Lung (tissue), 12 donors: ENCODE data around the gene CACFD1. TPM values are rescaled to one million over a fixed set of nuclear protein-coding genes. Genes with fewer than 3 reads are reported as not detected.

Source experiments
- ATAC-seq: fragments of 200-7000 bp; cut with Tn5 transposase; one replicate; pipeline ENCODE4 v1.9.1; 2020; ENCODE audit warnings: moderate number of reproducible peaks; ENCODE audit not compliant: insufficient read depth, low FRiP score
- DNase-seq, 3 donors: peaks; one replicate each; pipeline ENCODE4 v3.0.0-alpha.2; 2013 to 2017
- H3K27ac ChIP-seq, 2 donors: one replicate each; pipeline ENCODE4 v1.5.1; 2013; ENCODE audit warnings: mild to moderate bottlenecking in 2 of 2, moderate library complexity in 2 of 2, control low read depth in 1 of 2, inconsistent platforms in 1 of 2, low read depth in 1 of 2, low read length in 1 of 2
- H3K27me3 ChIP-seq, 3 donors: one replicate each; pipeline ENCODE4 v1.5.1; 2013; ENCODE audit warnings: low read length in 2 of 3; ENCODE audit not compliant: control insufficient read depth in 3 of 3, insufficient read depth in 3 of 3
- H3K36me3 ChIP-seq, 4 donors: one replicate each; pipeline ENCODE4 v1.5.1; 2013; ENCODE audit warnings: low read length in 4 of 4, mild to moderate bottlenecking in 1 of 4, moderate library complexity in 1 of 4; ENCODE audit not compliant: control insufficient read depth in 4 of 4, insufficient read depth in 4 of 4
- H3K4me1 ChIP-seq, 5 donors: one replicate each; pipeline ENCODE4 v1.5.1; 2013; ENCODE audit warnings: low read length in 5 of 5, mild to moderate bottlenecking in 2 of 5, moderate library complexity in 1 of 5; ENCODE audit not compliant: control insufficient read depth in 5 of 5, insufficient read depth in 5 of 5
- H3K4me3 ChIP-seq: one replicate; pipeline ENCODE4 v1.5.1; 2013; ENCODE audit warnings: mild to moderate bottlenecking, control low read depth, moderate library complexity
- H3K9ac ChIP-seq, 2 donors: one replicate each; pipeline ENCODE4 v1.5.1; 2013; ENCODE audit warnings: low read length in 2 of 2, control low read depth in 1 of 2; ENCODE audit not compliant: insufficient read depth in 1 of 2
- H3K9me3 ChIP-seq, 4 donors: one replicate each; pipeline ENCODE4 v1.5.1; 2013; ENCODE audit warnings: low read length in 3 of 4, mild to moderate bottlenecking in 1 of 4, moderate library complexity in 1 of 4; ENCODE audit not compliant: control insufficient read depth in 4 of 4, insufficient read depth in 3 of 4
- CTCF ChIP-seq: IDR thresholded peaks from 2 replicates; pipeline ENCODE4 v1.5.1; 2012; ENCODE audit warnings: mild to moderate bottlenecking; ENCODE audit errors: control extremely low read depth, extremely low read depth
- WGBS, 2 donors: extraction: QIAGEN DNeasy Blood & Tissue Kit; methylation state at CpG; one replicate each; pipeline ENCODE4 v1.1.7; 2013; 5-methylcytosine and 5-hydroxymethylcytosine counted together
- polyA plus RNA-seq, 2 donors: library from polyadenylated mRNA; stranded (reverse); fragments of 200-250 nt; gene quantifications; one replicate each; pipeline ENCODE4 v1.2.1, GENCODE V29; 2013
- total RNA-seq, 2 donors: library from RNA; depleted of rRNA in 1 of 2; stranded (reverse); fragments of >200 nt in 1 of 2; gene quantifications; one replicate each; pipeline ENCODE4 v1.2.1, GENCODE V29; 2014 to 2021
- donor health status: control.
- donor health status: control.
- donor health status: Bipolar disorder and iron deficiency.
- donor health status: healthy.
- donor health status: DM: yes; HTN: yes; CAD: no.

Gene CACFD1
- total and polyA plus RNA-seq, 4 donors: 18.7 to 46.1 (median 32.1) TPM

GRCh38 chr9:133472277-133472645 is 12.5 kb downstream of the CACFD1 start:
- Histone ChIP-seq H3K27ac (no peak overlapping the region), H3K36me3 (peaks cover 0 to 28% (median 0%) of the 10 kb centered on the region in 4 donors), H3K27me3 (no peaks in the 10 kb centered on the region), H3K9me3 (no peaks in the 10 kb centered on the region), H3K4me3 (no peak overlapping the region), H3K9ac (no peak overlapping the region), H3K4me1 (peaks cover 0 to 4% (median 0%) of the 10 kb centered on the region in 5 donors)
- ATAC-seq (no peak), DNase-seq (no peak)
- TF ChIP-seq CTCF: no peak
- 84 to 92% methylated on average over 11 of the region's 11 CpGs for WGBS, 2 donors

- Histone ChIP-seq H3K4me3 (no peak overlapping the region), H3K9me3 (no peaks in the 10 kb centered on the region), H3K9ac (no peak overlapping the region), H3K27ac (no peak overlapping the region), H3K36me3 (peaks cover 0 to 26% (median 0%) of the 10 kb centered on the region in 4 donors), H3K27me3 (no peaks in the 10 kb centered on the region), H3K4me1 (peaks cover 0 to 4% (median 0%) of the 10 kb centered on the region in 5 donors)
- 72 to 77% methylated on average over 19 of the region's 19 CpGs for WGBS, 2 donors
- TF ChIP-seq CTCF: no peak
- DNase-seq (no peak), ATAC-seq (no peak)
These were observed 13.1 kb downstream of the CACFD1 start for GRCh38 chr9:133472753-133473378.

GRCh38 chr9:133473743-133474142 is 14.0 kb downstream of the CACFD1 start:
- Histone ChIP-seq H3K9ac (no peak overlapping the region), H3K36me3 (peaks cover 0 to 17% (median 0%) of the 10 kb centered on the region in 4 donors), H3K4me1 (peaks cover 0 to 10% (median 0%) of the 10 kb centered on the region in 5 donors), H3K27me3 (no peaks in the 10 kb centered on the region), H3K9me3 (no peaks in the 10 kb centered on the region), H3K4me3 (no peak overlapping the region), H3K27ac (no peak overlapping the region)
- 87 to 91% methylated on average over 20 of the region's 20 CpGs for WGBS, 2 donors
- ATAC-seq: no peak
- no peak for TF ChIP-seq CTCF
- DNase-seq: no peak

- no peak overlapping the region for H3K9ac ChIP-seq
- H3K9me3 ChIP-seq: no peaks in the 10 kb centered on the region
- H3K27me3 ChIP-seq: no peaks in the 10 kb centered on the region
- WGBS, 2 donors: 37 to 65% methylated on average over 5 of the region's 5 CpGs
- ATAC-seq (no peak), DNase-seq (no peak)
- peaks cover 0 to 13% (median 0%) of the 10 kb centered on the region in 4 donors for H3K36me3 ChIP-seq
- H3K4me1 ChIP-seq: peaks cover 0 to 10% (median 0%) of the 10 kb centered on the region in 5 donors
- TF ChIP-seq CTCF: no peak
- no peak overlapping the region for H3K4me3 ChIP-seq
- H3K27ac ChIP-seq: no peak overlapping the region
These were observed 14.4 kb downstream of the CACFD1 start for GRCh38 chr9:133474215-133474614.
